Mononuclear cell (primary cell): ENCODE results near the gene BPI. TPM values are rescaled to one million over a fixed set of nuclear protein-coding genes. Genes with fewer than 3 reads are reported as not detected.

Experiments used
- H3K27me3 ChIP-seq: 2 replicates; pipeline ENCODE4 v1.6.0; 2011; ENCODE audit warnings: low read length, control low read depth; ENCODE audit not compliant: insufficient read depth
- H3K4me1 ChIP-seq: 2 replicates; pipeline ENCODE4 v1.5.1; 2011; ENCODE audit warnings: mild to moderate bottlenecking, low read length, control low read depth; ENCODE audit not compliant: insufficient read depth
- H3K4me3 ChIP-seq: 2 replicates; pipeline ENCODE4 v1.5.1; 2011; ENCODE audit warnings: mild to moderate bottlenecking, low read length, moderate library complexity
- H3K9me3 ChIP-seq: 2 replicates; pipeline ENCODE4 v1.5.1; 2011; ENCODE audit warnings: low read depth, mild to moderate bottlenecking, control low read depth, low read length
- total RNA-seq: library from RNA; depleted of rRNA; stranded (reverse); fragments of >200 nt; gene quantifications from one replicate; pipeline ENCODE4 v1.2.3, GENCODE V29; 2012

The BPI gene
- total RNA-seq, 1 donor = 5.5 TPM

- H3K27me3 ChIP-seq = no peaks in the 10 kb centered on the region
- no peaks in the 10 kb centered on the region for H3K9me3 ChIP-seq
- peaks cover 85% of the 10 kb centered on the region for H3K4me1 ChIP-seq
- H3K4me3 ChIP-seq = no peak overlapping the region
These were observed 12.8 kb upstream of the BPI start for GRCh38 chr20:38290829-38291814.

- H3K9me3 ChIP-seq = no peaks in the 10 kb centered on the region
- peaks cover 88% of the 10 kb centered on the region for H3K4me1 ChIP-seq
- H3K4me3 ChIP-seq = no peak overlapping the region
- H3K27me3 ChIP-seq = no peaks in the 10 kb centered on the region
These were observed 12.0 kb upstream of the BPI start for GRCh38 chr20:38291966-38292365.

GRCh38 chr20:38293491-38294065 is 10.4 kb upstream of the BPI start:
- H3K27me3 ChIP-seq = no peaks in the 10 kb centered on the region
- no peak overlapping the region for H3K4me3 ChIP-seq
- H3K4me1 ChIP-seq = peaks cover 85% of the 10 kb centered on the region
- H3K9me3 ChIP-seq = no peaks in the 10 kb centered on the region

GRCh38 chr20:38294076-38294591 is 9.8 kb upstream of the BPI start:
- no peaks in the 10 kb centered on the region for H3K9me3 ChIP-seq
- H3K27me3 ChIP-seq = no peaks in the 10 kb centered on the region
- peaks cover 86% of the 10 kb centered on the region for H3K4me1 ChIP-seq
- H3K4me3 ChIP-seq = no peak overlapping the region

GRCh38 chr20:38295811-38296210 is 8.1 kb upstream of the BPI start:
- H3K9me3 ChIP-seq = no peaks in the 10 kb centered on the region
- no peak overlapping the region for H3K4me3 ChIP-seq
- H3K27me3 ChIP-seq = no peaks in the 10 kb centered on the region
- H3K4me1 ChIP-seq = peaks cover 97% of the 10 kb centered on the region

GRCh38 chr20:38296433-38296832 is 7.5 kb upstream of the BPI start:
- no peaks in the 10 kb centered on the region for H3K27me3 ChIP-seq
- H3K4me1 ChIP-seq = peaks cover 97% of the 10 kb centered on the region
- H3K4me3 ChIP-seq = no peak overlapping the region
- no peaks in the 10 kb centered on the region for H3K9me3 ChIP-seq

- H3K4me1 ChIP-seq = peaks cover 89% of the 10 kb centered on the region
- no peaks in the 10 kb centered on the region for H3K9me3 ChIP-seq
- H3K27me3 ChIP-seq = peaks cover 4% of the 10 kb centered on the region
- H3K4me3 ChIP-seq = no peak overlapping the region
These were observed 5.9 kb upstream of the BPI start for GRCh38 chr20:38297916-38298674.

- no peak overlapping the region for H3K4me3 ChIP-seq
- no peaks in the 10 kb centered on the region for H3K9me3 ChIP-seq
- H3K4me1 ChIP-seq = peaks cover 89% of the 10 kb centered on the region
- H3K27me3 ChIP-seq = peaks cover 9% of the 10 kb centered on the region
These were observed 5.1 kb upstream of the BPI start for GRCh38 chr20:38298768-38299288.

- no peak overlapping the region for H3K4me3 ChIP-seq
- H3K4me1 ChIP-seq = peaks cover 89% of the 10 kb centered on the region
- peaks cover 9% of the 10 kb centered on the region for H3K27me3 ChIP-seq
- H3K9me3 ChIP-seq = no peaks in the 10 kb centered on the region
These were observed 4.0 kb upstream of the BPI start for GRCh38 chr20:38299963-38300362.

GRCh38 chr20:38300438-38300837 is 3.5 kb upstream of the BPI start:
- no peak overlapping the region for H3K4me3 ChIP-seq
- peaks cover 9% of the 10 kb centered on the region for H3K27me3 ChIP-seq
- peaks cover 89% of the 10 kb centered on the region for H3K4me1 ChIP-seq
- H3K9me3 ChIP-seq = no peaks in the 10 kb centered on the region

GRCh38 chr20:38301309-38301708 is 2.6 kb upstream of the BPI start:
- Histone ChIP-seq H3K27me3 (peaks cover 9% of the 10 kb centered on the region), H3K4me1 (peaks cover 89% of the 10 kb centered on the region), H3K9me3 (no peaks in the 10 kb centered on the region), H3K4me3 (no peak overlapping the region)

- peaks cover 9% of the 10 kb centered on the region for H3K27me3 ChIP-seq
- peaks cover 92% of the 10 kb centered on the region for H3K4me1 ChIP-seq
- H3K4me3 ChIP-seq = no peak overlapping the region
- H3K9me3 ChIP-seq = no peaks in the 10 kb centered on the region
These were observed 1.2 kb upstream of the BPI start for GRCh38 chr20:38302786-38303185.

- no peaks in the 10 kb centered on the region for H3K9me3 ChIP-seq
- H3K27me3 ChIP-seq = peaks cover 13% of the 10 kb centered on the region
- peaks cover 76% of the 10 kb centered on the region for H3K4me1 ChIP-seq
- peak overlapping the region; percentile 9 for H3K4me3 ChIP-seq
These were observed 990 bp downstream of the BPI start for GRCh38 chr20:38304845-38305447.

GRCh38 chr20:38305541-38305940 is 1.6 kb downstream of the BPI start:
- H3K27me3 ChIP-seq = peaks cover 13% of the 10 kb centered on the region
- no peak overlapping the region for H3K4me3 ChIP-seq
- H3K9me3 ChIP-seq = no peaks in the 10 kb centered on the region
- peaks cover 70% of the 10 kb centered on the region for H3K4me1 ChIP-seq
